Amniotic epithelial cell (primary cell): ENCODE data around the gene C10orf67.

Experiments
- DNase-seq: peaks from one replicate; pipeline ENCODE4 v3.0.0-alpha.2; 2010; ENCODE audit warnings: low read depth

Gene C10orf67

DNA sequence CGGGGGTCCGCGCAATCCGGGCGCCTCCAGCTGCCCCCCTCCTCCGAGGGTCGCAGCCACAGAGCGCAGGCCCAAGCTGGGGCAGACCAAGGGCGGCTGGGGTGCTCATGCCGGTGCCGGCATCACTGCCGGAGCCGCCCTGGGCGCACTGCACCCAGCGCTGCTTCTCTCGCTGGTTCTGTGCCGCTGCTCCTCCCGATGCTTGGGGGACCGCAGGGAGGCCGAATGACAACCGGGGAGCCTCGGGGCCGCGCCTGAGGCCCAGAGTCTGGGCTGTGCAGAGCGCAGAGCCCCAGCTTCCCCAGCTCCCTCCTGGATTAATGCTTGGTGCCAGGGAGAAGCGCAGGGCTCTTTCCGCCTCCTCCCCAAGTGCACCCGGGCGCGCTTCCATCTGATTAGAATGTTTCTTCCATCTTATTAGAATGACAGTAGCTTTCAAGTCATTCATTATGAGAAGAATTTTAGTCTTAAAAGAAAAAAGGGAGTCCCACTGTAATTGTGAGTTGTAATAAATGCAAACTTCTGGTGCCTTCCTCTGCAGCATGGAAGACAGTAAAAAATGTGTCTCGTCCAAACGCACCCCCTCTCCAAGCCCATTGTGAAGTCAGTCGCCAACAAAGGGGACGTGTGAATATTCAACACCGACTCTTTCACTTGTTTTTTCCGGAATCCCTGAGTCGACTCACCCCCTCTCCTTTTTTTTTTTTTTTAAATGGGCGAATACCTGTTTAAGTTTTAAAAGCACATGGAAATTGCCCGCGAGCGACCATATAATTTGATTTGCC lies 172.0 kb downstream of the C10orf67 start:
- DNase-seq: no peak

DNA sequence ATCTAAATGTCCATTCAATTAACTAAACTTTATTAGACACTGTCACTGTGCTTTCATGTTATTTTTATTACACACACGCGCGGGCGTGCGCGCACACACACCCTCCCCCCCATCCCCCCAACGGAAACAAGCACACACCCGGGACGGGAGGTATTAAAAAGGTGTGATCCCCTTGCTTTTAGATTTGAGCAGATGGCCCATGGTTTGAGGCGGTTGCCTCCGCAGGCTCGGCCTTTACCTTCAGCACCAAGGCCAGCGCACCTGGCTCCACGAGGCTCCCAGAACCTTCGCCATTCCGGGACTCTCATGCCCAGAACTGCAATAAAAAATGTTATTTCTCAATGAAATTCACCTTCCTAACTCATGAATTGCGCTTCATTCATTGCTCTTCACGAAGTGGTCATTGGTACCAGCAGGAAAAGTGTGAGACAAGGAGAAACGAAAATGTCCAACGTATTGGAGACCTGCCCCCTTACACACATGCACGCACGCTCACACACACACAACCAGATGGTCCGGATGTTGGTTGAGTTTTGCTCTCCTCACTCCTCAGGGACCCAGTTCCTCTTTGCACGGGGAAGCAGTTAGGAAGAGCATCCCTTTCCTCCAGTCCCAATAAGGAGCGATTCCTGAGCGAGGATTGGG lies 173.2 kb downstream of the C10orf67 start:
- DNase-seq: peak; percentile 40

DNA sequence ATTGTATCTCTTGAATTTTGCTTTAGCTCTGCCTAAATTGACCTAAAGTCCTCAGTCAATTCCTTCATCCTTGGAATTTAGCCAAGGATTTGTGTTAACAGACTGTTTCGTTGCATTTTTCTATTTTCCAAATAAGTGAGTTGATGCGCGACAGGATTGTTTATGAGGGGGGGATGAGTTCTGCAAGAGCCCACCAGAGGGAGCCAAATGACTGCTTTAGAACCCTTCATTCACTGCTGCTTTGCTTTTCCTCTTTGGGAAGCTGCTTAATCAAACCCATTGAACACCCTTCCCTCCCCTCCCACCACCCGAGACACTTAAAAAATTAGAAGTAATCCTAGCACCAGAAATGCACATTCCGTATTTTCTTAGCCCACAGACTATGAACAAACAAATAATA lies 186.2 kb downstream of the C10orf67 start:
- DNase-seq: peak; percentile 50

DNA sequence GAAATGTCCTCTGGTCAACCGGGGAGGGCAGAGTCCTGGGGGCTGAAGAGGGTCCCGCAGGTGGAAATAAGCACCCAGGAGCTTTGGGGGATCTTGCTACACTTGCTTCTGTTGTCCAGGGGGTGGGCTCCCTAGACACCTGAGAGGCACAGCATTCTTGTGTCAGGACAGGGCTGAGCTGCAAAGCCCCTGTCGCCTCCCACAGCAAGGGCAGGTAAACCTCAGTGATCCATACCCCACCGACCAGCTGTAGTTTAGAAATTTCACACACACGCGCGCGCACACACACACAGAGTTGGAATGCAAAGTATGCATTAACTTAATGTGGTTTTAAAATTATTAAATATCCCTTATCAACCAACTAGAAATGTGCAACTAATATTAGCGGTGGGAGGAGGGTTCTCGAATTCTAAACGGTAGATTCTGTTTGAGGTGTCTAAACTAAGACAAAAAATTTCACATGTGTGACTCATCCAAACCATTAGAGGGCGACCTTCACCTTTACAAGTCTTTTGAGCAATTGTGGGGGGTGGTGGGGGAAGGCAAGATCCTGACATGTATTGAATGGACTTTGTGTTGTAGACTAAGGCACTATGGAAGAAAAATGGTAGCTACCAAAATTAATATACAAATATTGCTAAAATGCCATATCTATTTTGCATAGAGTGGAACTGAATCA lies 186.8 kb downstream of the C10orf67 start:
- DNase-seq: peak; percentile 59

DNA sequence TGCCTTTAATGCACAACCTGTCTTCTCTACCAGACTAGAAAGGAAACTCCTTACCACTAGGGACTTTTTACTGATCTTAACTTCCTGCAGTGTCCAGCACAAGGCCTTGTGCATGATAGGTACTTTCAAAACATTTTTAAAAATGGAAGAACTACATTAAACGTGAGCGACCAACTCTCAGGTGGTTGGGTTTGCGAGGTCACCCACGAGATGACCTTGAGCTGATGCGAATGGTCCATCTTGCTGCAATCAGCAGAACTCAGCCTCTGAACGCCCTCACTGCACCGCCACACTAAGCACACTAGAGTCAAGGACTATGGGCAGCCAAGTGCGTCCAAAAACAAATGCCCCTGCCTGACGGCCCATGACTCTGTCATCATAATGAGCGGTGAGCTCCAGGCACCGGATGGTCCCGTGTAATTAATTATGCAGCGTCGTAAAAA lies 187.3 kb downstream of the C10orf67 start:
- no peak for DNase-seq

DNA sequence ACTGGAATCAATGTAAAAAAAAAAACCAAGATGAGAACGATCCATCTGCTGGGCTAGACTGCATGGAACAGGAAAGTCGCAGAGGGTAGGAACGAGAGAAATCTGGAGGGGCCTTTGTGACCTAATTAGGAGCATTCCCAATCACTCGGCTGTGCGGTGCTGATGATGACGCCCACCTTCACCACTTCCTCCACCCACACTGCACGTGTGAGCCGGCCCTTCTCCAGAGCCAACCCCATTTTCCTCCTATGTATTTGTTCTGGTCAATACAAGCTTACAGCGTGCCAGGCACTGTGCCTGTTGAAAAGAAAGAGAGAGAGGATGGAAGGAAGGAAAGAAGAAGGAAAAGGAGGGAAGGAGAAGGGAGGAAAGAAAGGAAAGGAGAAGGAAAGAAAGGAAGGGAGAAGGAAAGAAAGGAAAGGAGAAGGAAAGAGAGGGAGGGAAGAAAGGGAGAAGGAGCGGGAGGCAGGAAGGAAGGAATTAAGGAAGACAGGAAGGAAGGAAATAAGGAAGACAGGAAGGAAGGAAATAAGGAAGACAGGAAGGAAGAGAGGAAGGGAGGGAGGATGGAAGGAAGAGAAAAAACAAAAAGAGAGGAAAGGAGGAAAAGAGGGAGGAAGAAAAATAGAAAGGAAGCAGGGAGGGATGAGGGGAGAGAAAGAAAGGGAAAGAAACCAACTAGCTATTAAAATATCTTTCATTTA lies 188.0 kb downstream of the C10orf67 start:
- no peak for DNase-seq

DNA sequence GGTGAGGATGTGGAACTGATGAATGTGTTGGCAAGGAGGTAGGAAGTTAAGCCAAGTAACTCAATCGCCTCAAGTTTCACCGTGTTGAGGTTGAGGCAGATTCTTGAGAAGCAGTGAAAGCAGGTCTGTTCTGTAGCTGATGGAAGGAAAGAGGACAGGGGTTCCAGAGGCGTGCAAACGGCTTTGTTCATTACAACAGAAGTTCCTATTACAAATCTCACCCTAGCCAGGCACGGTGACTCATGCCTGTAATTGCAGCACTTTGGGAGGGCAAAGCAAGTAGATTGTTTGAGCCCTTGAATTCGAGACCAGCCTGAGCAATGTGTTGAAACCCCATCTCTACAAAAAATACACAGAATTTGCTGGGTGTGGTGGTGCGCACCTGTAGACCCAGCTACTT lies 189.4 kb downstream of the C10orf67 start:
- peak; percentile 50 for DNase-seq
